Activated CD8-positive, alpha-beta memory T cell treated with anti-CD3 and anti-CD28 coated beads, Interleukin-2, amount 50 U/mL, for 4 hours (primary cell): ENCODE data around the gene CAMK2B.

ENCODE experiments used
- DNase-seq: peaks from one replicate; pipeline ENCODE4 v3.0.0-alpha.2; 2020

CAMK2B gene

GRCh38 chr7:44307905-44308595 is 17.3 kb downstream of the CAMK2B start:
- DNase-seq, result no peak

- no peak for DNase-seq
Observed at GRCh38 chr7:44307301-44307900, 18.0 kb downstream of the CAMK2B start.

GRCh38 chr7:44306606-44307005 is 18.8 kb downstream of the CAMK2B start:
- DNase-seq, result no peak

- DNase-seq, result no peak
Observed at GRCh38 chr7:44305564-44306507, 19.6 kb downstream of the CAMK2B start.

- no peak for DNase-seq
Observed at GRCh38 chr7:44294325-44295069, 30.9 kb downstream of the CAMK2B start.

GRCh38 chr7:44293561-44294324 is 31.7 kb downstream of the CAMK2B start:
- DNase-seq, result no peak

GRCh38 chr7:44292876-44293560 is 32.4 kb downstream of the CAMK2B start:
- no peak for DNase-seq

- DNase-seq, result no peak
Observed at GRCh38 chr7:44292420-44292817, 33.0 kb downstream of the CAMK2B start.

- peak; percentile 3 for DNase-seq
Observed at GRCh38 chr7:44291733-44292419, 33.5 kb downstream of the CAMK2B start.

- peak; percentile 5 for DNase-seq
Observed at GRCh38 chr7:44291066-44291732, 34.2 kb downstream of the CAMK2B start.

GRCh38 chr7:44290252-44290620 is 35.2 kb downstream of the CAMK2B start:
- DNase-seq, result no peak

GRCh38 chr7:44289341-44290251 is 35.8 kb downstream of the CAMK2B start:
- no peak for DNase-seq

GRCh38 chr7:44288811-44289340 is 36.5 kb downstream of the CAMK2B start:
- peak; percentile 10 for DNase-seq

GRCh38 chr7:44288381-44288685 is 37.1 kb downstream of the CAMK2B start:
- no peak for DNase-seq

- DNase-seq, result no peak
Observed at GRCh38 chr7:44287488-44288380, 37.7 kb downstream of the CAMK2B start.

- no peak for DNase-seq
Observed at GRCh38 chr7:44286618-44287487, 38.5 kb downstream of the CAMK2B start.

GRCh38 chr7:44286182-44286617 is 39.2 kb downstream of the CAMK2B start:
- no peak for DNase-seq
